HCT116 (cell line): ENCODE data around the gene SLC35E2B. TPM values are rescaled to one million over a fixed set of nuclear protein-coding genes. Genes with fewer than 3 reads are reported as not detected.

Source experiments
- ATAC-seq: fragments of 200-7000 bp; cut with Tn5 transposase; 2 replicates; pipeline ENCODE4 v1.9.1; 2020; ENCODE audit warnings: mild to moderate bottlenecking, moderate library complexity
- BruUV-seq: library from RNA; stranded (reverse); fragments of 400-500 nt; replicated peaks from 2 replicates; lab custom pipeline; 2021; lab: Mats Ljungman, UMichigan
- CTCF ChIA-PET: fragments of 300-600 bp; sonication (Branson Sonifier 250); formaldehyde crosslinking; loops from one replicate; lab custom pipeline; 2021; ENCODE audit warnings: antibody characterized with exemption; lab: Charles Lee
- POLR2A ChIA-PET: fragments of 300-600, 350-600 bp; sonication (Branson Sonifier 250); formaldehyde crosslinking; loops from one replicate; lab custom pipeline; 2021; ENCODE audit warnings: antibody characterized with exemption; lab: Charles Lee
- RAD21 ChIA-PET, 2 experiments: fragments of 300-600 bp; sonication (Branson Sonifier 250); formaldehyde crosslinking; loops; one replicate each; lab custom pipeline; 2023; ENCODE audit warnings: low total read pairs in 2 of 2; ENCODE audit not compliant: uncharacterized antibody in 2 of 2, unreplicated experiment in 2 of 2, low non-redundant PET in 1 of 2; lab: Charles Lee
- DNase-seq: peaks from one replicate; pipeline ENCODE4 v3.0.0-alpha.2; 2010; ENCODE audit warnings: low read depth, low spot score
- H2AFZ ChIP-seq: fragments of 200-600 bp; shearing (Covaris generic), sonication (generic); 2 replicates; pipeline ENCODE4 v1.6.1; 2017; ENCODE audit warnings: low read depth, mixed run types, mixed read lengths, antibody characterized with exemption, low read length; ENCODE audit not compliant: poor library complexity, severe bottlenecking
- H3K27ac ChIP-seq: 2 replicates; pipeline ENCODE4 v1.5.1; 2012; ENCODE audit warnings: low read depth, low read length
- H3K27me3 ChIP-seq: fragments of 200-600 bp; sonication (generic); 2 replicates; pipeline ENCODE4 v1.6.1; 2016; ENCODE audit warnings: mixed run types, low read length, mixed read lengths; ENCODE audit not compliant: insufficient read depth
- H3K36me3 ChIP-seq, 2 experiments: fragments of 200-500 bp in 1 of 2; fragments of 200-600 bp in 1 of 2; sonication (Bioruptor generic) in 1 of 2; sonication (generic) in 1 of 2; 2 replicates each; pipeline versions ENCODE4 v1.5.1 to v1.6.1; 2014 to 2016; ENCODE audit warnings: low read length in 2 of 2, inconsistent platforms in 1 of 2, mixed read lengths in 1 of 2, mixed run types in 1 of 2; ENCODE audit not compliant: insufficient read depth in 2 of 2, control insufficient read depth in 1 of 2
- H3K4me1 ChIP-seq, 2 experiments: fragments of 200-600 bp in 1 of 2; sonication (generic) in 1 of 2; 2 replicates each; pipeline versions ENCODE4 v1.5.1 to v1.6.1; 2012 to 2017; ENCODE audit warnings: low read length in 2 of 2, inconsistent platforms in 1 of 2, mild to moderate bottlenecking in 1 of 2, mixed read lengths in 1 of 2, mixed run types in 1 of 2, moderate library complexity in 1 of 2; ENCODE audit not compliant: insufficient read depth in 2 of 2, control insufficient read depth in 1 of 2
- H3K4me2 ChIP-seq: fragments of 200-600 bp; sonication (generic); 2 replicates; pipeline ENCODE4 v1.6.1; 2017; ENCODE audit warnings: mixed run types, low read length, mixed read lengths
- H3K4me3 ChIP-seq, 2 experiments: fragments of 200-600 bp in 1 of 2; sonication (generic) in 1 of 2; replicated peaks in 1 of 2; 2 replicates each; pipeline ENCODE4 v1.5.1; 2011 to 2016; ENCODE audit warnings: low read length in 2 of 2, control low read depth in 1 of 2, low read depth in 1 of 2, mild to moderate bottlenecking in 1 of 2, mixed read lengths in 1 of 2, mixed run types in 1 of 2
- H3K79me2 ChIP-seq: fragments of 200-600 bp; sonication (generic); 2 replicates; pipeline ENCODE4 v1.6.1; 2017; ENCODE audit warnings: mild to moderate bottlenecking, mixed run types, low read length, moderate library complexity, mixed read lengths; ENCODE audit not compliant: insufficient read depth
- H3K9ac ChIP-seq: fragments of 200-600 bp; sonication (generic); 2 replicates; pipeline ENCODE4 v1.6.1; 2016; ENCODE audit warnings: low read length, mixed read lengths
- H3K9me2 ChIP-seq: fragments of 200-600 bp; sonication (generic), shearing (Covaris generic); 2 replicates; pipeline ENCODE4 v1.6.1; 2017; ENCODE audit warnings: mixed run types, mild to moderate bottlenecking, moderate library complexity; ENCODE audit not compliant: insufficient read depth
- H3K9me3 ChIP-seq, 2 experiments: fragments of 200-500 bp in 1 of 2; fragments of 200-600 bp in 1 of 2; sonication (Bioruptor generic) in 1 of 2; sonication (generic) in 1 of 2; 2 replicates each; pipeline ENCODE4 v1.6.1; 2014 to 2017; ENCODE audit warnings: low read length in 2 of 2, mixed read lengths in 2 of 2, inconsistent platforms in 1 of 2, low read depth in 1 of 2, mild to moderate bottlenecking in 1 of 2, mixed run types in 1 of 2, moderate library complexity in 1 of 2; ENCODE audit not compliant: control insufficient read depth in 1 of 2, insufficient read depth in 1 of 2
- H4K20me1 ChIP-seq: fragments of 200-600 bp; sonication (generic), shearing (Covaris generic); 2 replicates; pipeline ENCODE4 v1.6.1; 2017; ENCODE audit warnings: mixed run types, mild to moderate bottlenecking, moderate library complexity; ENCODE audit not compliant: insufficient read depth
- CTCF ChIP-seq, 3 experiments: fragments of 200-600 bp in 1 of 3; sonication (generic) in 1 of 3; IDR thresholded peaks in 2 of 3; conservative IDR thresholded peaks in 1 of 3; 2 replicates each; pipeline ENCODE4 v1.5.1; 2012 to 2017; ENCODE audit warnings: low read depth in 2 of 3, low read length in 2 of 3, antibody characterized with exemption in 1 of 3, borderline replicate concordance in 1 of 3, control low read depth in 1 of 3, mild to moderate bottlenecking in 1 of 3, mixed read lengths in 1 of 3, mixed run types in 1 of 3, moderate library complexity in 1 of 3; ENCODE audit not compliant: insufficient read depth in 1 of 3
- RAD21 ChIP-seq: IDR thresholded peaks from 2 replicates; pipeline ENCODE4 v1.6.1; 2012; ENCODE audit warnings: low read depth, mild to moderate bottlenecking
- SP1 ChIP-seq: IDR thresholded peaks from 2 replicates; pipeline ENCODE4 v1.6.1; 2012; ENCODE audit warnings: low read depth
- ZBTB33 ChIP-seq: IDR thresholded peaks from 2 replicates; pipeline ENCODE4 v1.6.1; 2011; ENCODE audit warnings: mild to moderate bottlenecking, low read length, moderate library complexity; ENCODE audit not compliant: insufficient replicate concordance; ENCODE audit errors: extremely low read depth
- intact Hi-C: fragments of 100-400 bp; cut with micrococcal nuclease; formaldehyde crosslinking; loops from 2 replicates; pipeline ENCODE4 v1.10.0; 2022
- total RNA-seq: library from RNA; stranded (reverse); gene quantifications from one replicate; pipeline ENCODE4 v1.2.1, GENCODE V29; 2021; ENCODE audit not compliant: unreplicated experiment

SLC35E2B gene
- total RNA-seq, 1 experiment from 2014 or later: 30.3 TPM

- Histone ChIP-seq H3K36me3 (peaks cover 0 to 3% of the 10 kb centered on the region in 2 experiments; a peak in 1 of 4 replicates), H3K4me2 (no peak overlapping the region), H4K20me1 (no peaks in the 10 kb centered on the region), H3K9ac (no peak overlapping the region), H3K9me2 (no peaks in the 10 kb centered on the region), H3K79me2 (no peaks in the 10 kb centered on the region; the same call in 1 of the 2 replicates), H3K27me3 (no peaks in the 10 kb centered on the region), H3K9me3 (no peaks in the 10 kb centered on the region), H3K27ac (no peak overlapping the region), H3K4me3 (no peak overlapping the region), H2AFZ (no peak overlapping the region), H3K4me1 (peaks cover 7 to 18% of the 10 kb centered on the region in 2 experiments; a peak in 2 of 4 replicates)
- no peak for TF ChIP-seq ZBTB33
- no peak for TF ChIP-seq SP1
- no peak for TF ChIP-seq RAD21
- TF ChIP-seq CTCF (IDR thresholded peaks at IDR 0.05 in 2 of 3, conservative IDR thresholded peaks at IDR 0.05 in 1 of 3; ENCODE audit: borderline replicate concordance in 1 of 3, insufficient read depth in 1 of 3, low read depth in 2 of 3, low read length in 2 of 3): peak in 2 of 3 experiments; percentile 59 to 62; a peak in 4 of 6 replicates
- DNase-seq: no peak
- BruUV-seq: no TSS peak
- ChIA-PET CTCF (interaction anchor here (2.1 kb wide), 1 partner anchor 9 kb away, joined by 5 read pairs; no protein-coding TSS in a partner anchor), RAD21 (no interaction called here), POLR2A (no interaction called here)
- intact Hi-C loops: loop anchor here (10.0 kb wide), 1 partner anchor 275 kb away; the partner anchor contains the start of gene DVL1
- no peak for ATAC-seq
These were observed 72.7 kb downstream of the SLC35E2B start for GRCh38 chr1:1619917-1620361.
